Naive thymus-derived CD4-positive, alpha-beta T cell (primary cell): ENCODE data around the gene APBA1. TPM values are rescaled to one million over a fixed set of nuclear protein-coding genes. Genes with fewer than 3 reads are reported as not detected.

Experiments
- ATAC-seq: fragments of 150-1000 bp; cut with Tn5 transposase; 2 replicates; pipeline ENCODE4 v1.10.0; 2021; ENCODE audit warnings: mild to moderate bottlenecking, moderate library complexity
- CTCF ChIA-PET: fragments of 350-600 bp; sonication (Branson Sonifier 250); formaldehyde crosslinking; loops from one replicate; lab custom pipeline; 2021; ENCODE audit warnings: antibody characterized with exemption; lab: Charles Lee
- POLR2A ChIA-PET: fragments of 350-600 bp; sonication (Branson Sonifier 250); formaldehyde crosslinking; loops from one replicate; lab custom pipeline; 2021; ENCODE audit warnings: antibody characterized with exemption, inconsistent platforms; lab: Charles Lee
- DNase-seq, 9 donors: peaks; one replicate each; pipeline versions ENCODE4 v3.0.0 to v3.0.0-alpha.2; 2020 to 2022; ENCODE audit warnings: mixed read lengths in 1 of 9
- H3K27ac ChIP-seq: one replicate; pipeline ENCODE4 v1.7.0; 2013; ENCODE audit warnings: mild to moderate bottlenecking, low read depth, low read length, moderate library complexity
- H3K27me3 ChIP-seq, 2 donors: one replicate each; pipeline ENCODE4 v1.7.0; 2013; ENCODE audit warnings: low read length in 2 of 2, mild to moderate bottlenecking in 2 of 2, moderate library complexity in 2 of 2; ENCODE audit not compliant: control insufficient read depth in 2 of 2, insufficient read depth in 2 of 2
- H3K36me3 ChIP-seq, 3 experiments: 1 replicate in 2 of 3; 2 replicates in 1 of 3; pipeline ENCODE4 v1.7.0; 2013; ENCODE audit warnings: low read length in 3 of 3, mild to moderate bottlenecking in 3 of 3, moderate library complexity in 1 of 3; ENCODE audit not compliant: insufficient read depth in 3 of 3, control insufficient read depth in 2 of 3
- H3K4me1 ChIP-seq, 2 donors: one replicate each; pipeline ENCODE4 v1.7.0; 2013; ENCODE audit warnings: low read length in 2 of 2, mild to moderate bottlenecking in 2 of 2, moderate library complexity in 1 of 2; ENCODE audit not compliant: control insufficient read depth in 2 of 2, insufficient read depth in 2 of 2
- H3K4me3 ChIP-seq: 2 replicates; pipeline ENCODE4 v1.7.0; 2013; ENCODE audit warnings: mild to moderate bottlenecking, low read length
- H3K9me3 ChIP-seq, 3 experiments: 1 replicate in 2 of 3; 2 replicates in 1 of 3; pipeline ENCODE4 v1.7.0; 2013; ENCODE audit warnings: low read length in 3 of 3; ENCODE audit not compliant: control insufficient read depth in 2 of 3
- H3K27ac Mint-ChIP-seq, 9 donors: one replicate each; pipeline ENCODE4 v1.8.0; 2020 to 2022; ENCODE audit warnings: mixed read lengths in 9 of 9, mild to moderate bottlenecking in 8 of 9, moderate library complexity in 5 of 9, inconsistent platforms in 2 of 9
- H3K27me3 Mint-ChIP-seq, 5 donors: one replicate each; pipeline ENCODE4 v1.8.0; 2021 to 2022; ENCODE audit warnings: mixed read lengths in 5 of 5, mild to moderate bottlenecking in 1 of 5
- H3K36me3 Mint-ChIP-seq, 5 donors: one replicate each; pipeline ENCODE4 v1.8.0; 2020 to 2022; ENCODE audit warnings: mixed read lengths in 5 of 5, mild to moderate bottlenecking in 3 of 5, inconsistent platforms in 1 of 5
- H3K4me1 Mint-ChIP-seq, 7 donors: one replicate each; pipeline ENCODE4 v1.8.0; 2020 to 2022; ENCODE audit warnings: mixed read lengths in 7 of 7, mild to moderate bottlenecking in 3 of 7, inconsistent platforms in 1 of 7
- H3K4me3 Mint-ChIP-seq, 10 donors: one replicate each; pipeline ENCODE4 v1.8.0; 2020 to 2022; ENCODE audit warnings: mild to moderate bottlenecking in 10 of 10, mixed read lengths in 10 of 10, moderate library complexity in 6 of 10, inconsistent platforms in 2 of 10
- H3K9me3 Mint-ChIP-seq, 11 donors: one replicate each; pipeline ENCODE4 v1.8.0; 2020 to 2022; ENCODE audit warnings: mixed read lengths in 11 of 11, mild to moderate bottlenecking in 4 of 11, inconsistent platforms in 1 of 11, moderate library complexity in 1 of 11
- intact Hi-C, 2 donors: fragments of 100-400 bp; cut with micrococcal nuclease; formaldehyde crosslinking; loops; one replicate each; pipeline ENCODE4 v1.15.1; 2023
- polyA plus RNA-seq, 2 donors: library from polyadenylated mRNA; unstranded; fragments of 300-500 nt; fragmentation: Illumina TruSeq; gene quantifications; one replicate each; pipeline ENCODE4 v1.2.3, GENCODE V29; 2021
- total RNA-seq, 6 experiments: library from RNA in 5 of 6; stranded (reverse) in 5 of 6; gene quantifications; 1 replicate in 5 of 6; 2 replicates in 1 of 6; pipeline ENCODE4 v1.2.3 and lab custom pipeline; 2021 to 2026

APBA1 gene
- total and polyA plus RNA-seq, 7 experiments from 2014 or later, result 0.06 to 4.5 (median 1.4) TPM; not detected in 1

DNA sequence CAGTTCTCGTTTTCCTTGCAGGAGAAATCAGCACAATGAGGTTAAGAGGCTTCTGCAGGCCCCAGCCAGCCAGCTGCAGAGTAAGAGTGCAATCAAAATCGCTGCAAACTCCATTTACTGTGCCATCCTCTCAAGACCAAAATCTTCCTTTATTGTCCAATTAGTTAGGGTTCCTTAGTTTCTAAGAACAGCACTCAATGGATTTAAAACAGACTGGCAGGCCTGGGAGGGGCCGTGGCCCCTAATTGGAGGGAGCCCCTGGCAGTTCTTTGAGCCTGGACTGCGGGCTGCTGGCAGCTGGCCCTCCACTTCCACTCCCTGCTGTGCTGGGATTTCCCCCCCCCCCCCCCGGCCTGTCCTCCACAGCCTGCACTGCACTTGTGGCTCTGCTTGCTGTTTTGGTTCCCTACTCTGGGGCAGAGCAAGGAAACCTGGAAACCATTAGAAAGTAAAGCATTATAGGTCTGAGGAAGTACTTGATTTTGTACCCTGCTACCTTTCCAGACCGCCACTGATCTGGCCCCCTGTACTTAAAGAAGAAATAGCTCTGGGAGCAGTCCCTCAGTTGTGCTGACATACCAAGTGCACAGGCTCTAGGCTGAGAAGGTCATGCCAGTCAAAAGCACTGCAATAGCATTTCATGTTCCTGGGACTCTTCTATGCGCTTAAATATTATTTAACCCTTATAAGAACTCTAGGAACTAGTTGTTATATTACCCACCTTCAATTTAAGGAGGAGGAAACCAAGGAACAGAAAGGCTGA is 129.0 kb downstream of the APBA1 start:
- Mint-ChIP-seq H3K27ac (no peak overlapping the region), H3K4me3 (no peak overlapping the region), H3K4me1 (no peaks in the 10 kb centered on the region), H3K27me3 (peaks cover 5 to 16% (median 10%) of the 10 kb centered on the region in 5 donors), H3K36me3 (no peaks in the 10 kb centered on the region), H3K9me3 (no peaks in the 10 kb centered on the region)
- H3K27ac ChIP-seq, result no peak overlapping the region
- no peaks in the 10 kb centered on the region for H3K36me3 ChIP-seq
- ChIA-PET CTCF (no interaction called here), POLR2A (no interaction called here)
- H3K4me1 ChIP-seq, result no peaks in the 10 kb centered on the region
- intact Hi-C loops, result loop anchor here in 1 of 2 donors (10.0 kb wide), 1 partner anchor 488 kb away; no protein-coding TSS in a partner anchor
- no peaks in the 10 kb centered on the region for H3K27me3 ChIP-seq
- DNase-seq (no peak), ATAC-seq (no peak)
- no peaks in the 10 kb centered on the region for H3K9me3 ChIP-seq
- no peak overlapping the region for H3K4me3 ChIP-seq

GRCh38 chr9:69542058-69542457 is 130.1 kb downstream of the APBA1 start:
- Histone ChIP-seq H3K36me3 (no peaks in the 10 kb centered on the region), H3K4me1 (no peaks in the 10 kb centered on the region), H3K9me3 (no peaks in the 10 kb centered on the region), H3K4me3 (no peak overlapping the region), H3K27me3 (no peaks in the 10 kb centered on the region), H3K27ac (no peak overlapping the region)
- ATAC-seq, result no peak
- Mint-ChIP-seq H3K4me1 (no peaks in the 10 kb centered on the region), H3K27me3 (peaks cover 5 to 15% (median 11%) of the 10 kb centered on the region in 5 donors), H3K9me3 (no peaks in the 10 kb centered on the region), H3K4me3 (no peak overlapping the region), H3K36me3 (no peaks in the 10 kb centered on the region), H3K27ac (no peak overlapping the region)
- intact Hi-C loops, result loop anchor here in 1 of 2 donors (10.0 kb wide), 1 partner anchor 487 kb away; no protein-coding TSS in a partner anchor
- ChIA-PET POLR2A (no interaction called here), CTCF (no interaction called here)
- no peak for DNase-seq

DNA sequence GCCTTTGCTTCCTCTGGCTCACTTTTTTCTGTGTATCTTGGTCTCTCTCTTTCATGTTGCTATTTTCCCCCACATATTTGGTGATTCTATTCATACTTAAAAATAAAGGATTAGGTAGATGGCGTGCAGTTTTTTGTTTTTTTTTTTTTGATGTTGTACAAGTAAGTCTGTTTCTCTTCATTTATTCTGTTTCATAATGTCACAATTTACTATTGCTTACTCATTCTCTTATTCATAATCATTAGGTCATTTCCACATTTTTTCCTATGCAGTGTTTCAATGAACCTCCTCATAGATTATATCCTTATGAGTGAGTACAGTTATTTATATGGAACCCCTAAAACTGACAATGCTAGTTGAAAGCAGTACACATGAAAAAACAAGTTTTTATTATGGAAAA is 136.3 kb downstream of the APBA1 start:
- Histone ChIP-seq H3K9me3 (no peaks in the 10 kb centered on the region), H3K4me3 (no peak overlapping the region), H3K4me1 (no peaks in the 10 kb centered on the region), H3K27ac (no peak overlapping the region), H3K27me3 (no peaks in the 10 kb centered on the region), H3K36me3 (no peaks in the 10 kb centered on the region)
- CTCF ChIA-PET, result no interaction called here
- POLR2A ChIA-PET, result no interaction called here
- no peak for ATAC-seq
- Mint-ChIP-seq H3K4me1 (no peaks in the 10 kb centered on the region), H3K36me3 (peaks cover 0 to 4% (median 0%) of the 10 kb centered on the region in 5 donors), H3K27me3 (peaks cover 0 to 36% (median 8%) of the 10 kb centered on the region in 5 donors), H3K27ac (no peak overlapping the region), H3K4me3 (no peak overlapping the region), H3K9me3 (peaks cover 0 to 4% (median 0%) of the 10 kb centered on the region in 11 donors)
- DNase-seq, result no peak
- intact Hi-C loops, result no loop called here

DNA sequence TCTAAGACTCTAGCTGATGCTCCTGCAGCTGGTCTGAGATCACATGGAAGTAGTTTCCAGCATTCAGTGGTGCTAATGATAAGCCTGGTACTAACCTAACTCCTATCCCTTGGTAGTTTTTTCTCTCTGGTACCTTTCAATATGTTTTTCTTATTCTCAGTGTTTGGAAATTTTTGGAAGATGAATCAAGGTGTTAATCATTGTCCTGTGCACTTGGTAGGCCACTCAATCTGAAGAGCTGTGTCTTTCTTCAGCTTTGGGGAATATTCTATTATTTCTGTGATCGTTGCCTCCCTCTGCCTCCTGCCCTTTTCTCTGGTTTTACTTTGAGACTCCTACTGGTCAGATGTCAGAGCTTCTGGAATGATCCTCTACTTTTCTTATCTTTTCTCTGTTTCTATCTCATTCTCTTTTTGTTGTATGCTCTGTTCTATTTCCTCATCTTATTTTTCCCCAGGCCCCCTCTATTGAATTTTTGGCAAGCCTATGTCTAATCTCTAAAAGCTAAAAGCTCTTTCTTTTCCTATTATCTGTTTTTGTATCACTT is 136.8 kb downstream of the APBA1 start:
- ChIA-PET POLR2A (no interaction called here), CTCF (no interaction called here)
- intact Hi-C loops, result no loop called here
- Mint-ChIP-seq H3K27ac (no peak overlapping the region), H3K4me1 (no peaks in the 10 kb centered on the region), H3K27me3 (peaks cover 0 to 36% (median 8%) of the 10 kb centered on the region in 5 donors), H3K36me3 (peaks cover 0 to 4% (median 0%) of the 10 kb centered on the region in 5 donors), H3K9me3 (peaks cover 0 to 4% (median 0%) of the 10 kb centered on the region in 11 donors), H3K4me3 (no peak overlapping the region)
- Histone ChIP-seq H3K9me3 (no peaks in the 10 kb centered on the region), H3K27ac (no peak overlapping the region), H3K4me1 (no peaks in the 10 kb centered on the region), H3K27me3 (no peaks in the 10 kb centered on the region), H3K4me3 (no peak overlapping the region), H3K36me3 (no peaks in the 10 kb centered on the region)
- DNase-seq, result no peak
- ATAC-seq, result no peak

DNA sequence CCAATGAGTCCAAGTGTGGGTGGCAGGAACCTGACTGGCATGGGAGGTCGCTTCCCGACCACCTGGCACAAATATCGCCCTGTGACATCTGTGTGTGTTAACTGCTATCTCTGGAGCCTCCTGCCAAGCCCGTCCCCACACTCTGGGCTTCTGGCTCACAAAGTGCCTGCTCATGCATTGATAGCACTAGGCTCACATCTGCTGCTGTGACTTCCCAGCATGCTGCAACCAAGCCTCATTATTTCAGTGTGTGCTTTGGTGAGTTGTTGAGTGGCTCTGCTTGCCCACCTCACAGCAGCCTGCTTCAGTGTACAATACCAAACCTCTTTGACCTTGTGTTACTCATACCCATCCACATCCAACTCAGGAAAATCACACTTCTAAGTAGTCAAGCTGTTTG is 139.8 kb downstream of the APBA1 start:
- intact Hi-C loops, result no loop called here
- CTCF ChIA-PET, result no interaction called here

DNA sequence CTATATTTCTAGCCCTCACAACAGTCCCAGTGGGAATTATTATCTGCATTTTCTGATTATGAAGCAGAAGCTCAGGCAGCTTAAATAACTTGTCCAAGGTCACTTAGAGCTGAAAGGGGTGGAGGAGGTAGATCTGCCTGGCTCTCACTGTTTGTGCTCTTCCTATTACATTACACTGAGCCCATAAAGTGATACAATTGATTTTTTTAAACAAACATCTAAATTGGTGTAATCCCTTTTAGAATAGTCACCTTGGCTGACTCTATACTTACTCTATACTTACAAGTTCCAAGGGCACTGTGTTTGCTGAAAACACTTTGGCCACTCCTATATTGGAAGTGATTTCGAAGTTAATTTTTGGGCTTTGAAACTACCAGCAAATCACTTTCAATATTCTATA is 144.7 kb downstream of the APBA1 start:
- Mint-ChIP-seq H3K4me1 (peaks cover 0 to 14% (median 0%) of the 10 kb centered on the region in 7 donors), H3K4me3 (no peak overlapping the region), H3K27ac (no peak overlapping the region), H3K36me3 (peaks cover 0 to 34% (median 4%) of the 10 kb centered on the region in 5 donors), H3K9me3 (peaks cover 2 to 33% (median 14%) of the 10 kb centered on the region in 11 donors), H3K27me3 (peaks cover 0 to 10% (median 8%) of the 10 kb centered on the region in 5 donors)
- H3K36me3 ChIP-seq, result no peaks in the 10 kb centered on the region
- no peak for ATAC-seq
- CTCF ChIA-PET, result interaction anchor here (1.1 kb wide), 1 partner anchor 395 kb away, joined by 3 read pairs; no protein-coding TSS in a partner anchor
- H3K4me3 ChIP-seq, result no peak overlapping the region
- H3K27me3 ChIP-seq, result no peaks in the 10 kb centered on the region
- intact Hi-C loops, result no loop called here
- no peak overlapping the region for H3K27ac ChIP-seq
- DNase-seq, result no peak
- H3K4me1 ChIP-seq, result no peaks in the 10 kb centered on the region
- POLR2A ChIA-PET, result no interaction called here
- H3K9me3 ChIP-seq, result no peaks in the 10 kb centered on the region

More for the DNA sequence above, 139.8 kb downstream of the APBA1 start:
- Mint-ChIP-seq H3K27me3 (peaks cover 0 to 26% (median 6%) of the 10 kb centered on the region in 5 donors), H3K36me3 (peaks cover 0 to 4% (median 0%) of the 10 kb centered on the region in 5 donors), H3K4me3 (no peak overlapping the region), H3K4me1 (no peaks in the 10 kb centered on the region), H3K27ac (no peak overlapping the region), H3K9me3 (peaks cover 0 to 6% (median 2%) of the 10 kb centered on the region in 11 donors)
- ATAC-seq, result no peak
- Histone ChIP-seq H3K9me3 (no peaks in the 10 kb centered on the region), H3K27me3 (no peaks in the 10 kb centered on the region), H3K4me1 (no peaks in the 10 kb centered on the region), H3K27ac (no peak overlapping the region), H3K4me3 (no peak overlapping the region), H3K36me3 (no peaks in the 10 kb centered on the region)
- POLR2A ChIA-PET, result no interaction called here
- no peak for DNase-seq
